GM23248 (cell line): Measurements from ENCODE around the gene ARHGAP26. TPM values are rescaled to one million over a fixed set of nuclear protein-coding genes. Genes with fewer than 3 reads are reported as not detected.

Source experiments
- DNase-seq: peaks from one replicate; pipeline ENCODE4 v3.0.0-alpha.2; 2015
- H2AFZ ChIP-seq: fragments of 200-600 bp; sonication (generic); 2 replicates; pipeline ENCODE4 v1.6.1; 2016; ENCODE audit warnings: antibody characterized with exemption
- H3F3A ChIP-seq: fragments of 200-600 bp; sonication (generic); 2 replicates; pipeline ENCODE4 v1.6.1; 2016; ENCODE audit warnings: mild to moderate bottlenecking, antibody characterized with exemption, mixed run types; ENCODE audit not compliant: insufficient read depth
- H3K27ac ChIP-seq: fragments of 200-600 bp; sonication (generic); 2 replicates; pipeline ENCODE4 v1.5.1; 2016; ENCODE audit warnings: mild to moderate bottlenecking
- H3K27me3 ChIP-seq: fragments of 200-600 bp; sonication (generic); replicated peaks from 2 replicates; pipeline ENCODE4 v1.6.1; 2016; ENCODE audit warnings: mild to moderate bottlenecking; ENCODE audit not compliant: insufficient read depth
- H3K36me3 ChIP-seq: fragments of 200-600 bp; sonication (generic); 2 replicates; pipeline ENCODE4 v1.6.1; 2016; ENCODE audit warnings: low read depth, mild to moderate bottlenecking
- H3K4me1 ChIP-seq: fragments of 200-600 bp; sonication (generic); 2 replicates; pipeline ENCODE4 v1.6.1; 2016; ENCODE audit warnings: mild to moderate bottlenecking; ENCODE audit not compliant: insufficient read depth
- H3K4me2 ChIP-seq: fragments of 200-600 bp; sonication (generic); one replicate; pipeline ENCODE4 v1.6.1; 2016; ENCODE audit warnings: mild to moderate bottlenecking; ENCODE audit not compliant: unreplicated experiment
- H3K4me3 ChIP-seq: fragments of 200-600 bp; sonication (generic); 2 replicates; pipeline ENCODE4 v1.5.1; 2016; ENCODE audit warnings: mild to moderate bottlenecking
- H3K79me2 ChIP-seq: fragments of 200-600 bp; sonication (generic); 2 replicates; pipeline ENCODE4 v1.6.1; 2016; ENCODE audit warnings: mild to moderate bottlenecking; ENCODE audit not compliant: insufficient read depth
- H3K9ac ChIP-seq: fragments of 200-600 bp; sonication (generic); 2 replicates; pipeline ENCODE4 v1.6.1; 2016; ENCODE audit warnings: mild to moderate bottlenecking
- H3K9me2 ChIP-seq: fragments of 200-600 bp; sonication (generic); 2 replicates; pipeline ENCODE4 v1.6.1; 2016; ENCODE audit warnings: mixed run types, mild to moderate bottlenecking, moderate library complexity; ENCODE audit not compliant: insufficient read depth
- H3K9me3 ChIP-seq: fragments of 200-600 bp; sonication (generic); one replicate; pipeline ENCODE4 v1.6.1; 2017; ENCODE audit warnings: low read depth
- H4K20me1 ChIP-seq: fragments of 200-600 bp; sonication (generic); 2 replicates; pipeline ENCODE4 v1.6.0; 2016; ENCODE audit not compliant: insufficient read depth
- EZH2 ChIP-seq: fragments of 200-600 bp; sonication (generic); IDR thresholded peaks from 2 replicates; pipeline ENCODE4 v1.6.1; 2018; ENCODE audit warnings: antibody characterized with exemption, mild to moderate bottlenecking; ENCODE audit not compliant: insufficient read depth, poor library complexity, severe bottlenecking
- EZH2phosphoT487 ChIP-seq: fragments of 200-600 bp; sonication (generic); IDR thresholded peaks from 2 replicates; pipeline ENCODE4 v1.6.1; 2018; ENCODE audit warnings: antibody characterized with exemption, moderate library complexity, mild to moderate bottlenecking, low read depth; ENCODE audit not compliant: insufficient read depth
- WGBS, 2 experiments: methylation state at CpG; one replicate each; pipeline ENCODE4 v1.1.6; 2015 to 2017; ENCODE audit warnings: low lambda C conversion rate in 2 of 2, low coverage in 1 of 2; ENCODE audit errors: missing lambda C conversion rate in 2 of 2; 5-methylcytosine and 5-hydroxymethylcytosine counted together
- in situ Hi-C: fragments of 300-500 bp; cut with MboI; formaldehyde crosslinking; loops from 2 replicates; pipeline ENCODE4 v1.15.0; 2020
- polyA plus RNA-seq: library from polyadenylated mRNA; unstranded; fragments of >200 nt; fragmentation: Nextera tagmentation; extraction: Ambion mirVana; gene quantifications from 2 replicates; pipeline ENCODE4 v1.2.1, GENCODE V29; 2016
- total RNA-seq: library from RNA; depleted of rRNA; stranded (reverse); fragments of >200 nt; shearing (Covaris generic); gene quantifications from 2 replicates; pipeline ENCODE4 v1.2.3, GENCODE V29; 2014

The ARHGAP26 gene
- total and polyA plus RNA-seq, 2 experiments from 2014 or later: 1.6 to 1.7 TPM

DNA sequence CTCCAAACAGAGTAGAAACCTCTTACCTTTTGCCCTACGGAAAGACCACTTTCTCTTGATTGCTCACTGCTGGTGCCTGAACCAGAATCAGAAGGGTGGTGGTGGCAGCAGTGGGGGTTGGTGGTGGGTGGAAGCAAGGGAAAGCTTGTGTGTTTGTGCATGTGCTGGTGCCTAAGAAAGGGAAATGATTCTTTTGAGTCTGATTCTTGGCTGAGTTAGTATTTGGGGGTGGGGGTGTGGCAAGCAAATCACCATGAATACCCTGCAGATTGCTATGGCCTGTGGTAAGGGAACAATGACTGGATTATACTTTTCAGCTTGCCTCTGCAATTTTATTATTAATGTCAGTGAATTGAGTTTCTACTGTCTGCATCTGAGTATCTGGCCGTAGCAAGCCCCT lies 106.6 kb downstream of the ARHGAP26 start:
- Histone ChIP-seq H3K4me1 (peaks cover 12% of the 10 kb centered on the region; the same call in 1 of the 2 replicates), H3K9me3 (no peaks in the 10 kb centered on the region), H3K36me3 (no peaks in the 10 kb centered on the region), H3K27me3 (no peaks in the 10 kb centered on the region), H3K4me3 (no peak overlapping the region), H3K79me2 (no peaks in the 10 kb centered on the region), H2AFZ (no peak overlapping the region), H4K20me1 (no peaks in the 10 kb centered on the region), H3F3A (peaks cover 6% of the 10 kb centered on the region; the same call in 1 of the 2 replicates), H3K9me2 (no peaks in the 10 kb centered on the region), H3K9ac (no peak overlapping the region), H3K27ac (no peak overlapping the region), H3K4me2 (no peak overlapping the region)
- no peak for DNase-seq
- WGBS, 2 experiments: 82 to 93% methylated on average over 2 of the region's 2 CpGs
- in situ Hi-C loops: loop anchor here (25.0 kb wide), 1 partner anchor 715 kb away; no protein-coding TSS in a partner anchor
- TF ChIP-seq EZH2phosphoT487 (no peak), EZH2 (no peak)

DNA sequence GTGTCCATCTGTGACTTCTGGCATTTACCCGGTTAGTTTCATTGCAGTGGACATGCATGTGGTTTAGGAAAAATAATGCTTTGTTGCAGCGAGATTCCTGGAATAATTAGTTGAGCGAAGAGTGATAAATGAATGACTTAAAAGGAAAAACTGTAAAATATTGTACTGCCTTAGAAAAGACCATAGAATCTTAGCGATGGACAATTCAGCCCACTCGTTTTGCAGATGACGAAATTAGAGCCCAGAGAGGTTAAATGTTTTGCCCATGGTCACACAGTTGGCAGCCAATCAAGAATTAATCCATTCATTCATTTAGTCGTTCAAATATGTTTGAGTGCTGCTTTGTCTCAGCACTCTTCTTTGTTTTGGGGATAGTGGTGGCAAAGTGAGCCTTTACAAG lies 107.9 kb downstream of the ARHGAP26 start:
- Histone ChIP-seq H3K4me3 (no peak overlapping the region), H3K4me1 (peaks cover 22% of the 10 kb centered on the region), H2AFZ (no peak overlapping the region), H3K9me3 (no peaks in the 10 kb centered on the region), H3K9ac (no peak overlapping the region), H3K4me2 (no peak overlapping the region), H4K20me1 (no peaks in the 10 kb centered on the region), H3K9me2 (no peaks in the 10 kb centered on the region), H3K27me3 (no peaks in the 10 kb centered on the region), H3K36me3 (no peaks in the 10 kb centered on the region), H3F3A (peaks cover 6% of the 10 kb centered on the region; the same call in 1 of the 2 replicates), H3K27ac (no peak overlapping the region), H3K79me2 (no peaks in the 10 kb centered on the region)
- no peak for DNase-seq
- in situ Hi-C loops: loop anchor here (25.0 kb wide), 1 partner anchor 716 kb away; no protein-coding TSS in a partner anchor
- 78 to 79% methylated on average over 7 of the region's 7 CpGs for WGBS, 2 experiments
- TF ChIP-seq EZH2phosphoT487 (no peak), EZH2 (no peak)

DNA sequence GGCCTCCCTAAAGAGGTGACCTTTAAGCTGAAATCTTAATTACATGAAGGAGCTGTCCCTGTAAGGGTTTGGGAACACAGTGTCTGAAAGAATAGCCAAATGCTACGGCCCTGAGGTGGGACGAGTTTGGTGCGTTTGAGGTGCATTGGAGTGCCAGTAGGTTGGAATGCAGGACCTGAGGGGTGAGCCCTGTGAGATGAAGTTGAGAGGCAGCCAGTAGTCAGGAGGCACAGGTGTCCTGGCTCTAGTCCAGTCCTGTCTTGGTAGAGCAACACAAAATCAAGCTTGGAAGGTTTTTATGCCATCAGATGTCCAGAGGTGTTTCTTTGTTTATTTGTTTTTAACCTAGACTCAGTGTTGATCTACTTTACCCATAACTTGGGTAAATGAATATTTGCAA lies 108.5 kb downstream of the ARHGAP26 start:
- Histone ChIP-seq H3K27me3 (no peaks in the 10 kb centered on the region), H3K4me2 (no peak overlapping the region), H4K20me1 (no peaks in the 10 kb centered on the region), H3F3A (0 out of 2 replicates have a peak, but pooled peaks cover 3% of the 10 kb centered on the region), H3K4me3 (no peak overlapping the region), H3K27ac (no peak overlapping the region), H3K9ac (no peak overlapping the region), H3K79me2 (no peaks in the 10 kb centered on the region), H2AFZ (no peak overlapping the region), H3K9me2 (no peaks in the 10 kb centered on the region), H3K9me3 (no peaks in the 10 kb centered on the region), H3K36me3 (no peaks in the 10 kb centered on the region), H3K4me1 (peaks cover 27% of the 10 kb centered on the region)
- in situ Hi-C loops: loop anchor here (25.0 kb wide), 1 partner anchor 716 kb away; no protein-coding TSS in a partner anchor
- 76 to 82% methylated on average over 3 of the region's 3 CpGs for WGBS, 2 experiments
- TF ChIP-seq EZH2phosphoT487 (no peak), EZH2 (no peak)
- DNase-seq: no peak

DNA sequence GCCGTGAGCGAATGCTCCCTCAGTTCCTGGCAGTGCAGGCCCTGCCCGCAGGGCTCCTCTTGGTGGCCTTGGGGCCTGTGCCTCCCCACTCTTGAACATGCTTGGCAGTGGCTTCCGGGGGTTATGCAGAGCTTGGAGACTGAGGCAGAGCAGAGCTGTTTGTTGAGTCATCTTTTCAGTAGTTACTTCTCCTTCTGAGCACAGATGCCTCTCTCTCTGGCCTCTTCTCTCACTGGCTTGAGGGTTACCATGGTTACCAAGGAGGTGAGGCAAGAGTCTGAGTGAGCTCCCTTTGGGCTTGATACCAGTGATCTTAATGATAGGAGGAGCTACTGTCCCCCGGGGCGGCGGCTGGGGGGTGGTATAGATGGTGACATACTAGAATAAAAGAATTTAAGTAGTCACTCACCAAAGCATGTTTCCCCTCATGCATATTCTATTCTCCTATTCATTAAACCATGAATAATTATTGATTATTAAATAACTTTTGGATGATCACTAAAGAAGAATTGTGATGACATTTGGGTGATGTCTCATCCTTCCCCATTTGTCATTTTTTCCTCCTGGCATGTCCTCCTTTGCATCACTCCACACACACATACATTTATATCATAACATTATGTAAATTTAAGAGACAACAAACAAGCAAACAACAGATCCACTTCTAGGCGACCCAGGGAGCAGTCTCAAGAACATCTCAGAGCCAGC lies 111.1 kb downstream of the ARHGAP26 start:
- 67 to 70% methylated on average over 8 of the region's 8 CpGs for WGBS, 2 experiments
- TF ChIP-seq EZH2 (no peak), EZH2phosphoT487 (no peak)
- Histone ChIP-seq H4K20me1 (no peaks in the 10 kb centered on the region), H3K27me3 (no peaks in the 10 kb centered on the region), H3K36me3 (no peaks in the 10 kb centered on the region), H3K9ac (no peak overlapping the region), H3K4me2 (no peak overlapping the region), H3K9me3 (no peaks in the 10 kb centered on the region), H2AFZ (no peak overlapping the region), H3K79me2 (no peaks in the 10 kb centered on the region), H3F3A (0 out of 2 replicates have a peak, but pooled peaks cover 3% of the 10 kb centered on the region), H3K4me1 (peaks cover 33% of the 10 kb centered on the region), H3K27ac (0 out of 2 replicates have a peak overlapping the region, but pooled peaks have one; percentile 18), H3K4me3 (no peak overlapping the region), H3K9me2 (no peaks in the 10 kb centered on the region)
- in situ Hi-C loops: loop anchor here (10.0 to 25.0 kb wide), 2 partner anchors 266 to 719 kb away; no protein-coding TSS in a partner anchor
- DNase-seq: peak; percentile 91
